ENCODE measurements around the gene ABCD4. TPM values are rescaled to one million over a fixed set of nuclear protein-coding genes. Genes with fewer than 3 reads are reported as not detected.
A peak's percentile ranks its signal among the peaks of the same experiment; 100 is the strongest.

ABCD4 gene
- total RNA-seq, 4 donors from 2014 or later: 66.0 to 80.6 (median 73.3) TPM

DNA sequence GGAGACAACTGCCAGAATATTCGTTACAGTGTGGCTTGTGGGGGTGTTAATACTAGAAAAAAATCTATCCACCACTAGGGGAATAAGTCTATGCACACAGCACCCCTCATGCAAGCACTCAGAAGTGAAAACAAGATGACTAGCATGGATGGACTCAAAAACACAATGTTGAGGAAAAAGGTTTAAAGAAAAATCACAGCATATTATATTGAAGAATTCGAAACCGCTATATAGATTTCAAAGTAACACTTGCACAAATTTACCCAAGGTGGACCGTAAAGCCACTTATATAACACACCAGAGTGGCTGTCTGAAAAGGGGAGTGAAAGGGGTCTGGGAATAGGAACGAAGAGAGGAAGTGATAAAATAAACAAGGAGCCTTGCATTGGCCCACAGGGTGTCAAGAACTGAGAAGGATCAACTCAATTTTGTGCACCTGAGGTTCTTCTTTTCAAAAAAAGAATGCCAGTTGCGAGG is 544 bp downstream of the ABCD4 start:
- TF ChIP-seq, protein P1, sequence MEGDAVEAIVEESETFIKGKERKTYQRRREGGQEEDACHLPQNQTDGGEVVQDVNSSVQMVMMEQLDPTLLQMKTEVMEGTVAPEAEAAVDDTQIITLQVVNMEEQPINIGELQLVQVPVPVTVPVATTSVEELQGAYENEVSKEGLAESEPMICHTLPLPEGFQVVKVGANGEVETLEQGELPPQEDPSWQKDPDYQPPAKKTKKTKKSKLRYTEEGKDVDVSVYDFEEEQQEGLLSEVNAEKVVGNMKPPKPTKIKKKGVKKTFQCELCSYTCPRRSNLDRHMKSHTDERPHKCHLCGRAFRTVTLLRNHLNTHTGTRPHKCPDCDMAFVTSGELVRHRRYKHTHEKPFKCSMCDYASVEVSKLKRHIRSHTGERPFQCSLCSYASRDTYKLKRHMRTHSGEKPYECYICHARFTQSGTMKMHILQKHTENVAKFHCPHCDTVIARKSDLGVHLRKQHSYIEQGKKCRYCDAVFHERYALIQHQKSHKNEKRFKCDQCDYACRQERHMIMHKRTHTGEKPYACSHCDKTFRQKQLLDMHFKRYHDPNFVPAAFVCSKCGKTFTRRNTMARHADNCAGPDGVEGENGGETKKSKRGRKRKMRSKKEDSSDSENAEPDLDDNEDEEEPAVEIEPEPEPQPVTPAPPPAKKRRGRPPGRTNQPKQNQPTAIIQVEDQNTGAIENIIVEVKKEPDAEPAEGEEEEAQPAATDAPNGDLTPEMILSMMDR (IDR thresholded peaks at IDR 0.05): peak; percentile 23 to 55 (median 39)
- TF ChIP-seq POLR2A (IDR thresholded peaks at IDR 0.05): no peak
- TF ChIP-seq EP300 (IDR thresholded peaks at IDR 0.05): no peak
- Histone ChIP-seq H3K4me1 (peaks cover 0 to 24% (median 4%) of the 10 kb centered on the region in 4 donors), H3K4me3 (peak overlapping the region; percentile 66 to 87 (median 84)), H3K36me3 (peaks cover 0 to 20% (median 9%) of the 10 kb centered on the region in 3 donors), H3K9me3 (no peaks in the 10 kb centered on the region), H3K27me3 (no peaks in the 10 kb centered on the region), H3K27ac (peak overlapping the region; percentile 71 to 92 (median 88))
- 0 to 1% methylated on average over 6 of the region's 6 CpGs for WGBS, 2 donors
- no peak for DNase-seq (ENCODE audit: low spot score in 2 of 2)

DNA sequence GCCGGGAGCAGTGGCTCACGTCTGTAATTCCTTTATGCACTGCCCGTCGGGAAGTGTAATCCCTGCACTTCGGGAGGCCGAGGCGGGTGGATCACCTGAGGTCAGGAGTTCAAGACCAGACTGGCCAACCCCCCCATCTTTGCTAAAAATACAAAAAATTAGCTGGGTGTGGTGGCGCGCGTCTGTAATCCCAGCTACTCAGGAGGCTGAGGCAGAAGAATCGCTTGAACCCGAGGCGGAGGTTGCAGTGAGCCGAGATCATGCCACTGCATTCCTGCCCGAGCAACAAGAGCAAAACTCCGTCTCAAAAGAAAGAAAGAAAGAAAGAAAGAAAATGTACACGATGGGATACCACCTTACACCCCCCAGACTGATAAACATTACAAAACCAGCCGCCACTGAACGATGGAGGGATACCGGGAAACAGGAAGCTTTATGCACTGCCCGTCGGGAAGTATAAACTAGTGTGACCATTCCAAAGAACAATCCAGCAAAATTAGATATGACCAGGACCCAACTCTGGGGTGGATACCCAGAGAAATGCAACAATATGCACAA is 1.1 kb downstream of the ABCD4 start:
- WGBS, 2 donors: 15 to 23% methylated on average over 22 of the region's 22 CpGs
- peaks cover 0 to 24% (median 4%) of the 10 kb centered on the region in 4 donors for H3K4me1 ChIP-seq
- no peak for DNase-seq (ENCODE audit: low spot score in 2 of 2)

DNA sequence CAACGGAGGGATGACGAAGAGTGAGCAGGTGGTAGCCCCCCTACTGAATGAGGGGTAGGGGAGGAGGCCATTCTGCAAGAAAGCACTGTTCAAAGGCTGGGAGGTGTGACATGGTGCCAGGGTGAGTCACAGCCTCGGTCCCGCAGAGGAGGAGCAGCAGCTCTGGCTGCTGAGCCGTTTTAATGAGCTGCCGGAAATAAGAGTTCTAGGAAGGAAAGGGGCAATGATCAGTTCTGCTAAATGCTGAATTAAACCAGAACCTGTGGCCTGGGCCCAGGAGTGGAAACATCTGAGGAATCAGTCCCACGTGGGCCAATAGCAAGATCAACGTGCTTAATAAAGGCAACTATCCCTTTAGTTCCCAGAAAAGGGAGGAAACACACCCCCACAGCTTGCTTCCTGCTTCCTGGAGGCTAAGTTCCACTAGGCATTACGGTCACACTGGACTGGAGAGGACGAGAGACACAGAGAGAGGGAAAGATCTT is 3.6 kb downstream of the ABCD4 start:
- Histone ChIP-seq H3K36me3 (peaks cover 0 to 51% (median 14%) of the 10 kb centered on the region in 3 donors), H3K27ac (peak overlapping the region in 1 of 4 donors; percentile 60), H3K4me3 (no peak overlapping the region), H3K4me1 (peaks cover 0 to 24% (median 4%) of the 10 kb centered on the region in 4 donors), H3K9me3 (no peaks in the 10 kb centered on the region), H3K27me3 (no peaks in the 10 kb centered on the region)
- TF ChIP-seq EP300 (IDR thresholded peaks at IDR 0.05): peak in 1 of 2 donors; percentile 47
- no peak for TF ChIP-seq POLR2A (IDR thresholded peaks at IDR 0.05)
- TF ChIP-seq, protein P1 (IDR thresholded peaks at IDR 0.05): no peak
- 56 to 63% methylated on average over 10 of the region's 10 CpGs for WGBS, 2 donors
- no peak for DNase-seq (ENCODE audit: low spot score in 2 of 2)

More for the DNA sequence above, 1.1 kb downstream of the ABCD4 start:
- Histone ChIP-seq H3K27ac (peak overlapping the region in 3 of 4 donors; percentile 86 to 92 (median 90)), H3K9me3 (no peaks in the 10 kb centered on the region), H3K27me3 (no peaks in the 10 kb centered on the region), H3K36me3 (peaks cover 0 to 25% (median 14%) of the 10 kb centered on the region in 3 donors), H3K4me3 (peak overlapping the region; percentile 66 to 87 (median 84))
- TF ChIP-seq POLR2A (IDR thresholded peaks at IDR 0.05) (no peak), EP300 (IDR thresholded peaks at IDR 0.05) (no peak)
- TF ChIP-seq, protein P1 (IDR thresholded peaks at IDR 0.05): no peak

DNA sequence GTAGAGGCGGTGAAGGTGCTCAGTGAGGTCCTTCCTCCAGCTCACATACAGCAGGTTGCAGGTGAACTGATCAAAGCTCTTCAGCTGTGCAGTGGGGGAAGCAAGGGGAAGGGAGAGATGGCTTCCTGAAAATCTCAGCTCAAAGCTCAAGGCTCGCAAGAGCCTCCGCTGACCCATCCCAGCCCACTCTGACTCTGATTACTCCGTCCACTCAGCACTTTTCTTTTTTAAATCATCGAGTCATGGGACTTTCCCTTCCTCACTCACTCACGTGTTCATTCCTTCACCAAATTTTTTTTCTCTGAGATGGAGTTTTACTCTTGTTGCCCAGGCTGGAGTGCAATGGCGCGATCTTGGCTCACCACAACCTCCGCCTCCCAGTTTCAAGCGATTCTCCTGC is 4.7 kb downstream of the ABCD4 start:
- 85 to 90% methylated on average over 10 of the region's 10 CpGs for WGBS, 2 donors
- Histone ChIP-seq H3K27me3 (no peaks in the 10 kb centered on the region), H3K36me3 (peaks cover 0 to 60% (median 14%) of the 10 kb centered on the region in 3 donors)

More for the DNA sequence above, 4.7 kb downstream of the ABCD4 start:
- Histone ChIP-seq H3K9me3 (no peaks in the 10 kb centered on the region), H3K4me1 (peaks cover 0 to 18% (median 2%) of the 10 kb centered on the region in 4 donors), H3K4me3 (no peak overlapping the region), H3K27ac (no peak overlapping the region)
- DNase-seq (ENCODE audit: low spot score in 2 of 2): no peak
- TF ChIP-seq POLR2A (IDR thresholded peaks at IDR 0.05) (no peak), EP300 (IDR thresholded peaks at IDR 0.05) (no peak)
- TF ChIP-seq, protein P1 (IDR thresholded peaks at IDR 0.05): no peak
